ENCODE measurements around the gene SPAG6.
"Not testable (repeated sequence)": the region's sequence is repeated elsewhere in the genome, so short reads cannot be mapped to it uniquely, and the experiment has no call there.

SPAG6 gene

GRCh38 chr10:22343731-22344130, 1.6 kb upstream of the SPAG6 start:
- no peak for DNase-seq

- no peak for DNase-seq
These were observed 1.0 kb upstream of the SPAG6 start for GRCh38 chr10:22344249-22344648.

GRCh38 chr10:22344781-22345300, 455 bp upstream of the SPAG6 start:
- peak; percentile 12 for DNase-seq

GRCh38 chr10:22346096-22346661, 883 bp downstream of the SPAG6 start:
- DNase-seq, result no peak

GRCh38 chr10:22349755-22350154, 4.5 kb downstream of the SPAG6 start:
- DNase-seq, result no peak

GRCh38 chr10:22351131-22351703, 5.9 kb downstream of the SPAG6 start:
- no peak for DNase-seq

GRCh38 chr10:22356324-22356873, 11.1 kb downstream of the SPAG6 start:
- DNase-seq, result no peak

GRCh38 chr10:22357770-22358169, 12.5 kb downstream of the SPAG6 start:
- not testable (repeated sequence) for DNase-seq

- DNase-seq, result no peak
These were observed 18.0 kb downstream of the SPAG6 start for GRCh38 chr10:22363305-22363704.

- no peak for DNase-seq
These were observed 19.3 kb downstream of the SPAG6 start for GRCh38 chr10:22364407-22365140.

GRCh38 chr10:22365233-22365632, 19.9 kb downstream of the SPAG6 start:
- no peak for DNase-seq

- no peak for DNase-seq
These were observed 20.5 kb downstream of the SPAG6 start for GRCh38 chr10:22365644-22366434.

- no peak for DNase-seq
These were observed 21.1 kb downstream of the SPAG6 start for GRCh38 chr10:22366435-22366703.

- no peak for DNase-seq
These were observed 21.5 kb downstream of the SPAG6 start for GRCh38 chr10:22366771-22367170.

GRCh38 chr10:22367471-22367870, 22.2 kb downstream of the SPAG6 start:
- no peak for DNase-seq

- DNase-seq, result no peak
These were observed 23.1 kb downstream of the SPAG6 start for GRCh38 chr10:22368402-22368801.

GRCh38 chr10:22368981-22369380, 23.7 kb downstream of the SPAG6 start:
- no peak for DNase-seq

GRCh38 chr10:22369434-22370072, 24.3 kb downstream of the SPAG6 start:
- DNase-seq, result peak; percentile 13

- DNase-seq, result no peak
These were observed 25.0 kb downstream of the SPAG6 start for GRCh38 chr10:22370320-22370719.

GRCh38 chr10:22372298-22372697, 27.0 kb downstream of the SPAG6 start:
- DNase-seq, result no peak

- no peak for DNase-seq
These were observed 27.6 kb downstream of the SPAG6 start for GRCh38 chr10:22372917-22373316.

- DNase-seq, result no peak
These were observed 29.3 kb downstream of the SPAG6 start for GRCh38 chr10:22374489-22375126.
